T-helper 1 cell treated with Interleukin-12 subunit alpha and Interleukin-12 subunit beta and Interleukin-4 antibody, amounts not matched to agents 30 μg/mL and 1 μg/mL, for 36 hours (primary cell): Measurements from ENCODE around the gene MDGA2.
"Not testable (repeated sequence)": the region's sequence is repeated elsewhere in the genome, so short reads cannot be mapped to it uniquely, and the experiment has no call there.

Experiments
- H3K27ac Mint-ChIP-seq: one replicate; pipeline ENCODE4 v1.8.0; 2021; ENCODE audit warnings: mild to moderate bottlenecking, mixed read lengths
- H3K27me3 Mint-ChIP-seq: one replicate; pipeline ENCODE4 v1.8.0; 2021; ENCODE audit warnings: low read depth, mixed read lengths
- H3K36me3 Mint-ChIP-seq: one replicate; pipeline ENCODE4 v1.8.0; 2021; ENCODE audit warnings: low read depth, mixed read lengths
- H3K4me1 Mint-ChIP-seq: one replicate; pipeline ENCODE4 v1.8.0; 2021; ENCODE audit warnings: low read depth, mixed read lengths
- H3K4me3 Mint-ChIP-seq: one replicate; pipeline ENCODE4 v1.8.0; 2021; ENCODE audit warnings: mild to moderate bottlenecking, moderate library complexity, mixed read lengths
- H3K9me3 Mint-ChIP-seq: one replicate; pipeline ENCODE4 v1.8.0; 2021; ENCODE audit warnings: mixed read lengths

Gene MDGA2

GRCh38 chr14:46951103-46951502, 724.3 kb downstream of the MDGA2 start:
- peaks cover 7% of the 10 kb centered on the region for H3K9me3 Mint-ChIP-seq
- no peaks in the 10 kb centered on the region for H3K27me3 Mint-ChIP-seq
- H3K4me1 Mint-ChIP-seq, result no peaks in the 10 kb centered on the region
- no peak overlapping the region for H3K4me3 Mint-ChIP-seq
- H3K27ac Mint-ChIP-seq, result no peak overlapping the region
- H3K36me3 Mint-ChIP-seq, result no peaks in the 10 kb centered on the region

GRCh38 chr14:46940611-46941010, 734.8 kb downstream of the MDGA2 start:
- H3K27ac Mint-ChIP-seq, result no peak overlapping the region
- H3K27me3 Mint-ChIP-seq, result no peaks in the 10 kb centered on the region
- no peak overlapping the region for H3K4me3 Mint-ChIP-seq
- H3K36me3 Mint-ChIP-seq, result no peaks in the 10 kb centered on the region
- peaks cover 30% of the 10 kb centered on the region for H3K9me3 Mint-ChIP-seq
- H3K4me1 Mint-ChIP-seq, result no peaks in the 10 kb centered on the region

GRCh38 chr14:46920542-46920941, 754.9 kb downstream of the MDGA2 start:
- H3K27ac Mint-ChIP-seq, result no peak overlapping the region
- H3K27me3 Mint-ChIP-seq, result no peaks in the 10 kb centered on the region
- H3K9me3 Mint-ChIP-seq, result peaks cover 15% of the 10 kb centered on the region
- H3K36me3 Mint-ChIP-seq, result no peaks in the 10 kb centered on the region
- H3K4me3 Mint-ChIP-seq, result no peak overlapping the region
- H3K4me1 Mint-ChIP-seq, result no peaks in the 10 kb centered on the region

- not testable (repeated sequence) for H3K27ac Mint-ChIP-seq, H3K4me3 Mint-ChIP-seq, H3K4me1 Mint-ChIP-seq, H3K36me3 Mint-ChIP-seq, H3K27me3 Mint-ChIP-seq
- H3K9me3 Mint-ChIP-seq, result peaks cover 14% of the 10 kb centered on the region
Measured at GRCh38 chr14:46915539-46915938, 759.9 kb downstream of the MDGA2 start.

GRCh38 chr14:46902837-46903236, 772.6 kb downstream of the MDGA2 start:
- Mint-ChIP-seq H3K27me3 (no peaks in the 10 kb centered on the region), H3K27ac (no peak overlapping the region), H3K9me3 (peaks cover 4% of the 10 kb centered on the region), H3K4me3 (no peak overlapping the region), H3K36me3 (no peaks in the 10 kb centered on the region), H3K4me1 (no peaks in the 10 kb centered on the region)

GRCh38 chr14:46894476-46894875, 780.9 kb downstream of the MDGA2 start:
- peaks cover 8% of the 10 kb centered on the region for H3K9me3 Mint-ChIP-seq
- H3K27me3 Mint-ChIP-seq, result no peaks in the 10 kb centered on the region
- H3K27ac Mint-ChIP-seq, result no peak overlapping the region
- H3K36me3 Mint-ChIP-seq, result no peaks in the 10 kb centered on the region
- no peak overlapping the region for H3K4me3 Mint-ChIP-seq
- no peaks in the 10 kb centered on the region for H3K4me1 Mint-ChIP-seq

- Mint-ChIP-seq H3K9me3 (no peaks in the 10 kb centered on the region), H3K27ac (no peak overlapping the region), H3K4me1 (no peaks in the 10 kb centered on the region), H3K4me3 (no peak overlapping the region), H3K36me3 (no peaks in the 10 kb centered on the region), H3K27me3 (no peaks in the 10 kb centered on the region)
Measured at GRCh38 chr14:46887144-46887543, 788.3 kb downstream of the MDGA2 start.

GRCh38 chr14:46885566-46885965, 789.8 kb downstream of the MDGA2 start:
- H3K27me3 Mint-ChIP-seq, result no peaks in the 10 kb centered on the region
- no peaks in the 10 kb centered on the region for H3K9me3 Mint-ChIP-seq
- H3K27ac Mint-ChIP-seq, result no peak overlapping the region
- H3K36me3 Mint-ChIP-seq, result no peaks in the 10 kb centered on the region
- H3K4me1 Mint-ChIP-seq, result no peaks in the 10 kb centered on the region
- no peak overlapping the region for H3K4me3 Mint-ChIP-seq

GRCh38 chr14:46861753-46862152, 813.7 kb downstream of the MDGA2 start:
- no peaks in the 10 kb centered on the region for H3K4me1 Mint-ChIP-seq
- H3K4me3 Mint-ChIP-seq, result no peak overlapping the region
- no peak overlapping the region for H3K27ac Mint-ChIP-seq
- H3K27me3 Mint-ChIP-seq, result no peaks in the 10 kb centered on the region
- H3K36me3 Mint-ChIP-seq, result no peaks in the 10 kb centered on the region
- H3K9me3 Mint-ChIP-seq, result peaks cover 9% of the 10 kb centered on the region

- Mint-ChIP-seq H3K27ac (no peak overlapping the region), H3K27me3 (no peaks in the 10 kb centered on the region), H3K4me3 (no peak overlapping the region), H3K4me1 (no peaks in the 10 kb centered on the region), H3K36me3 (no peaks in the 10 kb centered on the region), H3K9me3 (no peaks in the 10 kb centered on the region)
Measured at GRCh38 chr14:46840944-46841720, 834.3 kb downstream of the MDGA2 start.

GRCh38 chr14:46820291-46820690, 855.1 kb downstream of the MDGA2 start:
- no peak overlapping the region for H3K4me3 Mint-ChIP-seq
- H3K9me3 Mint-ChIP-seq, result peaks cover 3% of the 10 kb centered on the region
- H3K27ac Mint-ChIP-seq, result no peak overlapping the region
- no peaks in the 10 kb centered on the region for H3K36me3 Mint-ChIP-seq
- H3K27me3 Mint-ChIP-seq, result no peaks in the 10 kb centered on the region
- H3K4me1 Mint-ChIP-seq, result no peaks in the 10 kb centered on the region

- Mint-ChIP-seq H3K4me1 (no peaks in the 10 kb centered on the region), H3K27ac (no peak overlapping the region), H3K4me3 (no peak overlapping the region), H3K9me3 (peaks cover 3% of the 10 kb centered on the region), H3K36me3 (no peaks in the 10 kb centered on the region), H3K27me3 (no peaks in the 10 kb centered on the region)
Measured at GRCh38 chr14:46819117-46819516, 856.3 kb downstream of the MDGA2 start.

- H3K27ac Mint-ChIP-seq, result no peak overlapping the region
- no peak overlapping the region for H3K4me3 Mint-ChIP-seq
- H3K27me3 Mint-ChIP-seq, result no peaks in the 10 kb centered on the region
- H3K9me3 Mint-ChIP-seq, result peaks cover 4% of the 10 kb centered on the region
- H3K36me3 Mint-ChIP-seq, result no peaks in the 10 kb centered on the region
- no peaks in the 10 kb centered on the region for H3K4me1 Mint-ChIP-seq
Measured at GRCh38 chr14:46818147-46818546, 857.3 kb downstream of the MDGA2 start.

- H3K27ac Mint-ChIP-seq, result no peak overlapping the region
- H3K9me3 Mint-ChIP-seq, result peaks cover 17% of the 10 kb centered on the region
- H3K36me3 Mint-ChIP-seq, result no peaks in the 10 kb centered on the region
- no peaks in the 10 kb centered on the region for H3K27me3 Mint-ChIP-seq
- H3K4me1 Mint-ChIP-seq, result no peaks in the 10 kb centered on the region
- H3K4me3 Mint-ChIP-seq, result no peak overlapping the region
Measured at GRCh38 chr14:46793144-46793543, 882.3 kb downstream of the MDGA2 start.
